C4-2B (cell line): ENCODE data around the gene BICDL1.

Experiments
- H3K27ac ChIP-seq: fragments of 450-650 bp; 2 replicates; pipeline ENCODE4 v1.5.1; 2017
- ZFX ChIP-seq: fragments of 450-650 bp; IDR thresholded peaks from 2 replicates; pipeline ENCODE4 v1.6.1; 2017
- TF ChIP-seq, protein P1 (sequence below): fragments of 450-650 bp; conservative IDR thresholded peaks from 2 replicates; pipeline ENCODE4 v1.5.1; 2017; ENCODE audit warnings: mild to moderate bottlenecking

The BICDL1 gene

DNA sequence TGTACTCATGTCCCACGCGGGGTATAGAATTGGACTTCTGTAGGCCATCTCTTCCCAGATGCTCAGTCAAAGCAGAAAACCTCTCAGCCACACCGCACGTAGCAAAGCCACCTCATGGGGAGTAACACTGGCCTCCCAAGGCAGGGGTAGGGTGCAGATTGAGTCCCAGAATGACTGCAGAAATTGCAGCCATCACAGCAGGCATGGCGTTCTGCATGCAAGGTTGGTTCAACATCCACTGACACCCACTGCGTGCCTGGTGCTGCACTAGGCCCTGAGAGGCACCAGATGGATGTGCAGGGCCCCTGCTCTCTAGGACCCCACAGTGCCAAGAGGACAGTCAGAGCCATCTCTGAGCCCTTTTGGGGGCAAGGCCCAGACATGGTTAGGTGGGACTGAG, 87.6 kb downstream of the BICDL1 start:
- no peak overlapping the region for H3K27ac ChIP-seq
- TF ChIP-seq, protein P1, sequence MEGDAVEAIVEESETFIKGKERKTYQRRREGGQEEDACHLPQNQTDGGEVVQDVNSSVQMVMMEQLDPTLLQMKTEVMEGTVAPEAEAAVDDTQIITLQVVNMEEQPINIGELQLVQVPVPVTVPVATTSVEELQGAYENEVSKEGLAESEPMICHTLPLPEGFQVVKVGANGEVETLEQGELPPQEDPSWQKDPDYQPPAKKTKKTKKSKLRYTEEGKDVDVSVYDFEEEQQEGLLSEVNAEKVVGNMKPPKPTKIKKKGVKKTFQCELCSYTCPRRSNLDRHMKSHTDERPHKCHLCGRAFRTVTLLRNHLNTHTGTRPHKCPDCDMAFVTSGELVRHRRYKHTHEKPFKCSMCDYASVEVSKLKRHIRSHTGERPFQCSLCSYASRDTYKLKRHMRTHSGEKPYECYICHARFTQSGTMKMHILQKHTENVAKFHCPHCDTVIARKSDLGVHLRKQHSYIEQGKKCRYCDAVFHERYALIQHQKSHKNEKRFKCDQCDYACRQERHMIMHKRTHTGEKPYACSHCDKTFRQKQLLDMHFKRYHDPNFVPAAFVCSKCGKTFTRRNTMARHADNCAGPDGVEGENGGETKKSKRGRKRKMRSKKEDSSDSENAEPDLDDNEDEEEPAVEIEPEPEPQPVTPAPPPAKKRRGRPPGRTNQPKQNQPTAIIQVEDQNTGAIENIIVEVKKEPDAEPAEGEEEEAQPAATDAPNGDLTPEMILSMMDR, result no peak
- TF ChIP-seq ZFX, result no peak

DNA sequence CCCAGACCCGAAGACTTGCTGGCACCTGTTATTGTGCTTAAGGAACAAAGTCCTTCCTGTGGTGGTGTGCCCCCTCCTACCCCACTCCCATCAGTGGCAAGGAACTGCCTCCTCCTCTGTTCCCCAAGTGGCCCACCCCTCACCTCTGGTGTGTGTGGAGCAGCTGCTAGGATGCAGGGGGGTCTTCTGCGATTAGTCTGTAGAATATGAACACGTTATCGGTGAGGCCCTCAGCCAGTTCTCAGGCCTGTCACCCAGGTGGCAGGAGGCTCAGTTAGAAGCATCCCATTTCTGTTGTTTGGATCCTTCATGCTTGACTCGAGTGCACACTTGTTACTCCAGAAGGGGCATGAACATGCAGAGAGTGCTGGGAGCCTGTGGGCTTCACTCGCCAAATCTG, 88.2 kb downstream of the BICDL1 start:
- TF ChIP-seq ZFX, result no peak
- TF ChIP-seq, protein P1, result no peak
- H3K27ac ChIP-seq, result no peak overlapping the region

DNA sequence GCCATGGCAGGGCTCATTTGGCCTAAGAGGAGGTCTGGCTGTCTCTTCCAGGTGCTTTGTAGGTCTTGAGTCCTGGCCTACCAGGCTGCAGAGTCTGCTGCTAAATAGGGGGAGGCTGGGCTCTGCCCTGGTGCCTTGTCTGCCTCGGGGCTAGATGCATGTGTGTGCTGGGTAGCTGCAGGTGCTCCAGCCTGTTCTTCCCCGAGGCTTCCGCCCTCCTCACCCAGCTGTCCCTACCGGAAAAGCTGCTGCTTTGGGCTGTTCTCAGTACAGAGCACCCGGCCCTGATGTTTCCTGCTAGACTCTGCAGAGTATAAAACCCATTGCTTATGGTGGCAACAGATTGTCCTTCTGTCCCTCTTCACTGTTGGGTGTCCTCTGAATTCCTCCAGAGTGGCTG, 89.8 kb downstream of the BICDL1 start:
- peak overlapping the region; percentile 62 for H3K27ac ChIP-seq
- no peak for TF ChIP-seq ZFX
- TF ChIP-seq, protein P1, result no peak

DNA sequence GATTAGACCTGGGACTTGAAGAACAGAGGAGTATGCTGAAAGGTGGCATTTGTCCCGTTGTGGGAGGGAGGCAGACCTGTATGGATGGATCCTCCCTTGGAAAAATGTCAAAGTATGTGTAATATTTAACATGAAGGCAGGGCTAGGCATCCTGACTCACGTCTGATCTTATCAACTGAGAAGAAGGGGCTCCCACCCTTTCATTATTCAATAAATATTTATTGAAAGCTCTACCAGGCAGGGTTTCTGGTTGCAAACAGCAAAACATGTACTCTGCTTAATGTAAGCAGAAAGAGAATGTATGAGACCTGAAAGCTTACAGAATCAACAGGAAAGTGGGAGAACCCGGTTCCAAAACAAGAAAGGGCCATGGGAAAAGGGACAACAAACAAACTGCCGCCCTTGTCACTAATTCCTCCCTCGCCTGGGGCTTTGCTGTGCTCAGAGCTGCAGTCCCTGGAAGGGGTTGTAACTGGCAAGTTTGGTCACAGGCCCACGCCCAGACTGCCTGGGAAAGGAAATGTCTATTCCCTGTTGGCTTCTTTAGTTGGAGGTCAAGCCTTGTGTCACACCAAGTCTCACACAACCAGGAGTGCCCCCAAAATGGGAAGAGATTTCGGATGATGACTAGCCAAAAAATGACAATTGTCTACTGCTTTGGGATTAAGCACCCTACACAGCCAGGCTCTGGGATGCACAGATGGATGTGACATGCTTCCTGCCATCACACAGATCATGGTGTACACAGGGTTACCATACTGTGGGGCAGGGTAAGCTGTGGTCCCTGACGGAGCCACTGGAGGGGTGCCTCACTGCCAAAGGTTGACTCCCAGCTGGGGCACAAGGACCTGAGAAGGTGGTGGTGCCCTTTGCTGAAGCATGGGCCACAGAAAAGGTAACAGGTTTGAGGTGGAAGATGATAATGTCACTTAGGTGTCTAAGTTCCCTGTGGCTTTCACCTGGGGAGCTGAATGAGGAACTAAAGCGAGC, 90.7 kb downstream of the BICDL1 start:
- peak overlapping the region; percentile 62 for H3K27ac ChIP-seq
- no peak for TF ChIP-seq ZFX
- TF ChIP-seq, protein P1, result no peak

DNA sequence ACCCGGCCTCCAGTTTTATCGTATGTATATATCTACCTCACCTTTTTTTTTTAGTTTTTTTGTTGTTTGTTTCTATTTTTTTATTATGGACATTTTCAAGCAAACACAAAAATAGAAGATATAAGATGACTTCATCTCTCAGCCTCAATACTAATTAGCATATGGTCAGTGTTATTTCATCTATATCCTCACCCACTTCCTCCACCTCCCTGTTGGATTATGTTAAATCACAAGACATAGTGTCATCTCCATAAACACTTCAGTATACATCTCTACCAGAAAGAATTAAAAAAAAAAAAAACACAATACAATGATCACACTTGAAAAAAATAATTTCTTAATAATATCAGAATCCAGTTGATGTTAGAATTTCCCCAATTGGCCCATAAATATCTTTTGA, 92.6 kb downstream of the BICDL1 start:
- TF ChIP-seq, protein P1, result no peak
- no peak for TF ChIP-seq ZFX
- H3K27ac ChIP-seq, result no peak overlapping the region

DNA sequence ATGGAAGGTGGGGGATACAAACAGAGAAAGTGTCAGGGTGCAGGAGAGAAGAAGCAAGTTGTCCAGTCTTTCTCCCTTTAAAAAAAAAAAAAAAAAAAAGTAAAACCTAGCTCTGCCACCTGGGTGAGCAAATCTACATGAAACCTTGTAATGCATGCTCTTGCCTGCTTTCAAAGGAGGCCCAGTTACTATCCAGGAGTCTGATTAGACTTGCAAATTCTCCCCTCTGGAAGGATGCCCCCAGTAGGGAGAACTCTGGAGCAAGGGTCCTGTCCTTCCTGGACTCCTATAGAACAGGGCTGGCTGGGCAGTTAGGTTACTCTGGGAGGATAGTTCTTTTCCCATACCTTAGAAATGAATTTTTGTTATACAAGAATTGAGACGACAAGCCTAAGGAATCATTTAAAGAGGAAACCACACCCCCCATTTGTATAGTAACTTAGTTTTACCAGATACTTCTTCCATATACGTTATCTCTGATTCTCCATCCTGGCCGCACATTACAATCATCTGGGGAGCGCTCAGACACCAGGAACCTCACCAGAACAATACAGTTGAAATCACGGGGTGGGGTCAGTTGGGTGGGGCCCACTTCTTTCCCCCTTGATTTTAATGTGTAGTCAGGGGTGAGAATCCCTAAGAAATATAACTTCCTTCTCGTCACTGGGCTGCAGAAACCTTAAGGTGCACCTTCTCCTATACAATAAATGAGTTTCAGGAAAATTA, 97.0 kb downstream of the BICDL1 start:
- TF ChIP-seq ZFX, result no peak
- H3K27ac ChIP-seq, result peak overlapping the region; percentile 72

DNA sequence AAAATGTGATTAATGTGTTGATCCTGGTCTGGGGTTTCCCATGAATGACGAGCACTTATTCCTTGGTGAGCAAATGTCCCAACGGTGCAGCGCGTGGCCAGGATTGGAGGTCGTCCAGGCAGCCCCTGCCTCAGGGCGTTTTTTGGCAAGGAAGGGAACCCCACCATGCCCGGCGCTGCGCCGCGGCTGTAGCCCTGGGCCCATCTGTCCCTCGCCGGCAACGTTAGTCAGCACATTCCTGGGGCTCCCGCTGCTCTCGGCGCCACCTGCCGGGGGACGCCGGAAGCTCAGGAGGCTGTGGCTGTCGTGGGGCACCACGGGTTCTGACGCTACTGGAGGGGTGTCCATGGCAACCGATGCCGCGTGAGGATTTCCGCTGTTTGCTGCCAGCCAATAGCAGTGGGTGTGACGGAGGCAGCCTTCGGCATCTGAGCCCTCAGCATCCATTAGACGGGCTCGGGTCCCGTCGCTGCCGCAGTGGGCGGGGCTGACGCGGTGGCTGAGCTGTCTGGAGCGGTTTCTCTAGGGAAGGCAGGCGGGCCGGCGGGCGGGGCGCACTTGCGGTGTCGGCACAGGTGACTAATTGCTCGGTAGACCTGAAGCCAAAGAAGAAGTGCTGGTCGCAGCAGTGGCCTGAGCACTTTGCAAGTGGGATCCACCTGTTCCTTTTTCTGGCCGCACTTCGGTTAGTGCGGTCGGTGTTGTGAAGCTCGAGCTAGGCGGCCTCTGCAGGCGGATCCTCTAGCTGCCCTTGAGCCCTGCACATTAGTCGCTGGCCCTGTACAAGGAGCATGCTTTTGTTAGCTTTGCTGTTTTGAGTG, 98.0 kb downstream of the BICDL1 start:
- H3K27ac ChIP-seq, result peak overlapping the region; percentile 72
- TF ChIP-seq ZFX, result no peak
- TF ChIP-seq, protein P1, result peak; percentile 96
